Mesodermal cell (in vitro differentiated cells): ENCODE data around the gene CAMK1D.

Experiments
- H3K27ac ChIP-seq: 2 replicates; pipeline ENCODE4 v1.7.0; 2013; ENCODE audit warnings: mild to moderate bottlenecking, low read depth, low read length, moderate library complexity; ENCODE audit not compliant: severe bottlenecking
- H3K36me3 ChIP-seq: 2 replicates; pipeline ENCODE4 v1.7.1; 2013; ENCODE audit warnings: mild to moderate bottlenecking, low read length, moderate library complexity; ENCODE audit not compliant: control insufficient read depth, insufficient read depth
- H3K4me1 ChIP-seq: one replicate; pipeline ENCODE4 v1.7.1; 2013; ENCODE audit warnings: mild to moderate bottlenecking, low read length; ENCODE audit not compliant: insufficient read depth, control insufficient read depth, poor library complexity, severe bottlenecking
- H3K4me3 ChIP-seq: 2 replicates; pipeline ENCODE4 v1.7.0; 2013; ENCODE audit warnings: low read length, control low read depth, mild to moderate bottlenecking; ENCODE audit not compliant: insufficient read depth, poor library complexity, severe bottlenecking; ENCODE audit errors: extremely low read depth
- H3K9me3 ChIP-seq: 2 replicates; pipeline ENCODE4 v1.7.1; 2013; ENCODE audit warnings: mild to moderate bottlenecking, low read length, moderate library complexity; ENCODE audit not compliant: control insufficient read depth
- WGBS, 2 experiments: methylation state at CpG; one replicate each; pipeline ENCODE4 v1.1.5; 2013; ENCODE audit warnings: missing lambda C conversion rate in 2 of 2; ENCODE audit not compliant: insufficient coverage in 2 of 2; 5-methylcytosine and 5-hydroxymethylcytosine counted together

Gene CAMK1D

DNA sequence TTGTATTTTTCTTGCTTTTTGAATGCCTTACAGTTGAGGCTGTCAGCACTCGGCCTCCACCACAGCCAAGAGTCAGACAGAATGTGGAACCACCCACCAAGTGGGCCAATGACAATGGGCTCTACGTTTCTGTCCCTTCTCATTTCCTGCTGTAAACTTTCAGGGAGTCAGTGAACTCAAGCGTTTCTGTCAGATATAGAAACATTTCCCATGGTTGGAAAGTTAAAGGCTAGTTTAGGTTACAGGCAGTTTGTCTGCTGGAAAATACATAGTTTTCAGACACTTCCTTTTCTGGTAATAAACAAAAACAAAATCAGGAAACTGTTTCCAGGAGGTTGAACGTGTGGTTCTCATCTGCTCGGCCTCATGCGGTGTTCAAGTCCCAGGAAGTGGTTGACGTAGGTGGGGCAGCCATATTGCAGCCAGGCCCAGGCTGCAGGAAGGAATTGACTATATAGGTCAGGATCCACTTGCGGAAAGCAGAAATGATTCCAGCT is 245.1 kb downstream of the CAMK1D start:
- Histone ChIP-seq H3K4me1 (no peaks in the 10 kb centered on the region), H3K27ac (no peak overlapping the region)

DNA sequence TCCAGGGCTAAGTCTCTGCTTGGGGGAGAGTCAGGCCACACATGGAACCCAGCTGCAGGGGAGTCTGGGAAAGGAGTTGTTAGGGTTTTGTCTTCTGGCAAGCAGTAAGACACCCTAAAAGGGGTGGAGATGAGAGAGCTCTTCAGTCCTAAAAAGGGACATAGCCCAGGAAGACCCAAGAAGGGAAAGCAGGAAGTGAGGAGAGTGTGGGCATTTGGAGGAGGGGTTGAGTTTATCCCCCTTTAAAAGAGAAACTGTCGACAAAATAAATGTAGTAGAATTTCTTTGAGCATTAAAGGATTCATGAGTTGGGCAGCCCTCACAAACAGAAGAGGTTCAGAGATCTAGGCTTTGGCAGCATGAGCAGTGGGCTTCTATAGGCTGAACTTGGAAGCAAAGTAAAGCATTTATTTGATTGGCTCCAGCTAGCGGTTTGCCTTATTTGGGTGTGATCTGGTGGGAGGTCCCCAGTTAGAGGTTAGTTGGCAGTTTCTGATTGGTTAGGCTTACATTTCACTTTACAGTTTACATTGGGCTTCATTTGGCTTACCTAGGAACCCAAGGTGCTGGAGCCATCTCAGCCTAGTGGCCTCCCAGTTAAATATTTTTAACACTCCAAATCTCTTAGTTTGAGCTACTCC is 246.7 kb downstream of the CAMK1D start:
- Histone ChIP-seq H3K27ac (no peak overlapping the region), H3K36me3 (no peaks in the 10 kb centered on the region), H3K9me3 (no peaks in the 10 kb centered on the region), H3K4me1 (no peaks in the 10 kb centered on the region), H3K4me3 (no peak overlapping the region)
- 100% methylated on average over 1 of the region's 2 CpGs; no CpG with 5 or more reads in 1 of the 2 experiments for WGBS, 2 experiments

More for the DNA sequence above, 245.1 kb downstream of the CAMK1D start:
- WGBS, 2 experiments = 94 to 95% methylated on average over 6 of the region's 8 CpGs
- Histone ChIP-seq H3K36me3 (no peaks in the 10 kb centered on the region), H3K9me3 (no peaks in the 10 kb centered on the region), H3K4me3 (no peak overlapping the region)

DNA sequence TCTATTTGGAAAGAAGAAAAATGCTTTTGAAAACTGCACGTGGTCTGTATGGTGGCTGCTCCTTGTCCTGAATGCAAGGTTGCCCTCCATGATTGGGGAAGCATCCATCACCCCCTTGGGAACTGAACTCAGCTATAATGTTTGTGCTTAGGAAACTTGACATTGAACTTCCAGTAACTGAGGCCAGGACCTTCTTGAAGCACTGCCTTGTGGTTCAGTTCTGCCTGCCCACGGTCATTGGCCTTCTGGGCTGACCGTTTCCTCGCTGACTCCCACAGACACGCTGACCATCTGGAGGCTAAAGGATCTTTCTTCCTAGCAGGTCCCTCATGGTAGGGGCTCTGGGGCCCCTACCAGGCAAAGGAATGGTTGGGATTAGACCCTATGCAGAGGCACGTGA is 247.8 kb downstream of the CAMK1D start:
- no peaks in the 10 kb centered on the region for H3K4me1 ChIP-seq
- no peak overlapping the region for H3K27ac ChIP-seq
- no peaks in the 10 kb centered on the region for H3K9me3 ChIP-seq
- no peaks in the 10 kb centered on the region for H3K36me3 ChIP-seq
- no peak overlapping the region for H3K4me3 ChIP-seq
- 92 to 94% methylated on average over 6 of the region's 6 CpGs for WGBS, 2 experiments

DNA sequence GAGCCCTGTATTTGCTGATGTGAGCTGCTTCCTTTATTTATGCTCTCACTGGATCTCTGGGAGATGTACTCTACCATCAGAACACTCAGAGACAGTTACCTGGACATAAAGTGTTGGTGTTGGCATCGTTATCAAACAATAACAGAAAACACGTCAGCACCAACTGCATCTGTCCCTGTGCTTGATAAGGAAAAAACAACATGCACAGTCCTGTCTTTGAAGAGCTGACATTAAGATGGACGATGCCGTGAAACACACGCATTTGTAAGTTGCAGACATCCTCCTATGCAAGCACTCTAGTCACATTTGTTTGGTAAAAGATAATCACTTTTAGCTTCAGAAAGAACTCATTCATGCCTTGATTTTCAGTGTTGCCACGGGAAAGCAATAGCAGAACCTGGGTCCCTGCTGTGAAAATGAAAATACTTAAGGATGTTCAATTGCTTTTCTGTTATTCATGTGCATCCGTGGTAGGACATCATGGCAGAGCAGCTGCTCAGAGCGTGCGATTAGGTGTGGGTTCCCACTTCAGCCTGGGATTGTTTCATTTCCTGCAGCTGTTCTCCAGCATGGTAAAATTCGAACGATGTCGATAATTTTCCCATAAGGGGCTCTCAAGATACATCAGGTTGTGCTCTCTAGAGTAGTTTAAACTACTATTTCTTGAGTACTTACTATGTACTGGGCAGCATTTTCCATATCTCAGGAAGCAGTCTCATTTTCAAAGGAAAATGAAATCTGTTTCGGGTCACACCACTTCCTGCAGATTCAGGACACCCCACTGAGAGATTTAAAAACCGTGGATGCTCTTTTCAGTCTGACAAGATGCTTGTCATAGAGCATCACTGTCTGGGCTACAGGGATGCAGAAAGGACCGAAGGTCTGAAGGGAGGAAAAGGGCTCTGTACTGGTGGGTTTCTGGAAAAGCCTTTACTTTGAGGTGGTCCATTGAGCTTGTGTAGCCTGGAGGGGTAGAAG is 248.7 kb downstream of the CAMK1D start:
- 82 to 84% methylated on average over 12 of the region's 15 CpGs for WGBS, 2 experiments
- no peak overlapping the region for H3K27ac ChIP-seq
- H3K4me3 ChIP-seq = no peak overlapping the region
- H3K36me3 ChIP-seq = no peaks in the 10 kb centered on the region
- no peaks in the 10 kb centered on the region for H3K4me1 ChIP-seq
- H3K9me3 ChIP-seq = no peaks in the 10 kb centered on the region

DNA sequence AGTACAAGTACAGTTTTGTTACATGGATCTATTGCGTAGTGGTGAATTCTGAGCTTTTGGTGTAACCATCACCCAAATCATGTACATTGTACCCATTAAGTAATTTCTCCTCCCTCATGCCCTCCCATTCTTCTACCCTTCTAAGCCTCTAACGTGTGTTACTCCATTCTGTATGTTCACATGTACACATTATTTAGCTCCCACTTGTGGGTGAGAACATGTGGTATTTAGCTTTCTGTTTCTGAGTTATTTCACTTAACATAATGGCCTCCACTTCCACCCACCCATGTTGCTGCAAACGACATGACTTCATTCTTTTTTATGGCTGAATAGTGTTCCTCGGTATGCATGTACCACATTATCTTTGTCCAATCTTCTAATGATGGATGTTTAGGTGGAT is 251.3 kb downstream of the CAMK1D start:
- no peaks in the 10 kb centered on the region for H3K4me1 ChIP-seq
- H3K9me3 ChIP-seq = no peaks in the 10 kb centered on the region
- H3K36me3 ChIP-seq = no peaks in the 10 kb centered on the region
- WGBS, 2 experiments = 100% methylated on average over 1 of the region's 4 CpGs; no CpG with 5 or more reads in 1 of the 2 experiments
- H3K4me3 ChIP-seq = no peak overlapping the region
- no peak overlapping the region for H3K27ac ChIP-seq

DNA sequence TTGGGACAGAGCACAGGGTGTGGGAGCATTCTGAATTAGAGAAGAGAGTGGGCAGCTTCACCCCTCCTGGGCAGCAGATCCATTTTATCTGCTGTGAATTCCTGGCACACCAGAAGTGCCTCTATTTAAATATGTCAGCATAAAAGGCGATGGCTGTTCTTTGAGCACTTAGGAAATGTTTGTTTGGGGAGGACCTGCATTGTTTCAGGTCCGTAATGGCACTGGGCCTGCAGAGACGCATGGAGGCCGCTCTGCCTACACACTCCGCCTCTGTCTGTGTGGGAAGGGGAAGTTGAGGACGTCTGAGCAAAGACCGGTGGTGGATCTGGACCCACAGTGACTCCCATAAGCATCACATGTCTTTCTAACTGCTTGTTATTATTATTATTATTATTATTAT is 253.2 kb downstream of the CAMK1D start:
- Histone ChIP-seq H3K9me3 (no peaks in the 10 kb centered on the region), H3K4me3 (no peak overlapping the region), H3K27ac (no peak overlapping the region), H3K4me1 (no peaks in the 10 kb centered on the region), H3K36me3 (no peaks in the 10 kb centered on the region)
- WGBS, 2 experiments = 80 to 92% methylated on average over 2 to 4 of the region's 7 CpGs

DNA sequence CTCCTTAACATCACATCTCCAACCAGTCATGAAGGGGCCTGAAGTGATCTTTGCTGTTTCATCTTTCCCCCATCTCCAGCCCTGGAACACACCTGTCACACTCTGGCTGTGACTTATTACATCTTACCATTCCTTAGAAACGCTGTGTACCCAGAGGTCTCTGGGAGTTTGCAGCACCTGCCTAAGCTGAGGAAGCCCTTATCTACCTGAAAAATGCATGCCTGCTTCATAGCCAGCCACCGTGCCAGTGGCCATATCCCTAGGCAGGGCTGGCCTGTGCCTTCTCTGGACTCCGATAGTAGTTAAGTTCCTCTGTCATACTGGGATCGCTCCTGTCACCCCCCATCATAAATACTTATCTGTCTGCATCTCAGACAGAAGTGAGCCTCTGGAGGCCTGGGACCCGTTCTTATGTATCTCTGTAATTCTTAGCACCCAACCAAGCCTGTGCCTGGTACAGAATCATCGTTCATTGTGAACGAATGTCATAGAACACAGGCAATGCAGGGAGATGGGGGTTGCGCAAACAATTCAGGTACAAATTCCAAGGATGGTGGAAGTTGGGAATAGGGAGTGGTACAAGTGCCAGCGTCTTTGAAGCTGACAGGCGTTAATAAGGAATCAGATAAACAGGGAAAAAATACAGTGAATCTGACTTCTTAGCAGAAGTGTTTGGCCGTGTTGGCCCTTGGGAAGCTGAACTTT is 254.6 kb downstream of the CAMK1D start:
- Histone ChIP-seq H3K4me1 (no peaks in the 10 kb centered on the region), H3K36me3 (no peaks in the 10 kb centered on the region), H3K4me3 (no peak overlapping the region), H3K9me3 (no peaks in the 10 kb centered on the region), H3K27ac (no peak overlapping the region)
- WGBS, 2 experiments = 88 to 95% methylated on average over 8 to 11 of the region's 11 CpGs

DNA sequence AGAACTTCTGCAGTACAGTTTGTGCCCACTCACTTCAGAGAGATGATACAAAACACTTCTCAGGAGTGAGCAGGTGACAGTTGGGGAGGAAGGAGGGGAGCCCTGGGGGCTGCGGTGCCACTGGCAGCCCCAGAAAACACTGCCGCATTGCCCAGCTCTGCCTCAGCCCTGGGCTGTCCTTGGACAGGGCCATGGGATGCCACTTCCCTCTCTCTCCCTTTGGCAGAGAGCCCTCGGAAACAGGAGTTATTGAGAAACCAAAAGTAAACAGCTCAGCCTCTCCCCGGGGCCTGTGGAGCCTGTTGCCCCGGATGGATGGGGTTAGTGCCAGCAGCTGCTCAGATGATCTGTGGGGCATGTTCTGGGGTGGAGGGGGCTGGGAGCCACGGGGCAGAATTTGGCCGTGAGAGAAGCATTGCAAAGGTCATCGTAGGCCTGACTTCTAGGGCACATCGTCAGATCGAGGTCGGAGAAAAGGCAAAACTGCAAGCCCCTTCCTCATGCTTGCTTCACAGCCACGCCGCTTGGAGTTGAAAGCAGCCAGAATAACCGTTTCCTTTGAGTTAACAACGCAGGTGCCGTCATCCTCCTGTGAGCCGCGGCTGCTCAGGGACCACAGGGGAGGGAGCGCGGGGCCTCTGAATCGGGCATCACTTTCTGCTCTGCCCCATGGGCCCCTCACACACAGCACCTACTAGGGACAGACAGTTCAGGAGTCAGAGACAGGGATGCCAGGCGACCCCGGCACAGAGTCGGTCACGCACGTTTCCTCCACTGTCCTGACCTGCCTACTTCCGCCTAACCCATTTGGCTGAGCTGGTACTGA is 256.4 kb downstream of the CAMK1D start:
- WGBS, 2 experiments = 85 to 87% methylated on average over 24 of the region's 27 CpGs
- Histone ChIP-seq H3K9me3 (no peaks in the 10 kb centered on the region), H3K36me3 (no peaks in the 10 kb centered on the region), H3K4me1 (no peaks in the 10 kb centered on the region), H3K27ac (no peak overlapping the region), H3K4me3 (no peak overlapping the region)

DNA sequence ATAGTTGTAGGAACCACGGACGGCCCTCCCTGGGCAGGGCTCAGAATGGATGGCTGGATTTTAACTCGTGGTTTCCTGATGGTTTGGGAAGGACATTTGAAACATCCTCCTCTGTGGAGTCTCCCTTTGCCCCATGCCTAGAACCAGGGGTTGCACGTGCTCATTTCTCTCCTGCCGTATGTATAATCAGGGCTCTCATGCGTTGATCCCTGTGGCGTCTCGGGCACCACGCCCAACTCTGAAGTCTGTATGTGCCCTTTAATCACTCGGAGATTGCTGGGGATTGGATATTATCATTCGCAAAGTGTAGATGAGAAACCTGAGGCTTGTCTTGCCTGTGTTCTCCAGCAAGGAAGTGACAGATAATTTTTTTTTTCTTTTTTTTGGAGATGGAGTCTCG is 257.1 kb downstream of the CAMK1D start:
- no peak overlapping the region for H3K4me3 ChIP-seq
- H3K9me3 ChIP-seq = no peaks in the 10 kb centered on the region
- H3K36me3 ChIP-seq = no peaks in the 10 kb centered on the region
- H3K27ac ChIP-seq = no peak overlapping the region
- no peaks in the 10 kb centered on the region for H3K4me1 ChIP-seq
- WGBS, 2 experiments = 91 to 93% methylated on average over 11 to 12 of the region's 12 CpGs

DNA sequence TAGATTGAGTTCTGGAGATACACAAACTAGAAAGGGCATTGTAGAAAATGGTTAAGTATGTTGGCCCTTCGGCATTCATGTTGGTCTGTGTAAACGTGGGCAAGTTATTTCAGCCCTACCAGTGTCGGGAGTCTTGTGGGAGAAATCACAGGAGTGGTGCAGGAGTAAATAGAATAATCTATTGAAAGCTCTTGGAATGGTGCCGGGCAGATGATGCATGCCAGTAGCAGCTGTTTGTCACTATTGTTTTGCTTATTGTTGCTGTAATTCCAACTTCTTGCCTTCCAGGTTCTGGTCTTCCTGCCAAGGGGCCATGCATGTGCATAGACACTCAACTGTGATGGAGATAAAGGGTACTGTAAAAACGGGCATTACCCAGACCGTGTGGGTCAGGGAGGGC is 259.4 kb downstream of the CAMK1D start:
- Histone ChIP-seq H3K36me3 (no peaks in the 10 kb centered on the region), H3K9me3 (no peaks in the 10 kb centered on the region), H3K4me3 (no peak overlapping the region), H3K27ac (no peak overlapping the region), H3K4me1 (no peaks in the 10 kb centered on the region)
- WGBS, 2 experiments = 91 to 94% methylated on average over 6 of the region's 6 CpGs
